Cardiac muscle cell (in vitro differentiated cells and primary cell): ENCODE measurements around the gene H19. TPM values are rescaled to one million over a fixed set of nuclear protein-coding genes. Genes with fewer than 3 reads are reported as not detected.

Source experiments
- DNase-seq, 2 donors: peaks; one replicate each; pipeline versions ENCODE4 v3.0.0 to v3.0.0-alpha.2; 2010 to 2017; ENCODE audit warnings: low read depth in 1 of 2, low spot score in 1 of 2
- H3K27ac ChIP-seq: fragments of 200-600 bp; sonication (generic); 2 replicates; pipeline ENCODE4 v1.5.1; 2016
- H3K27me3 ChIP-seq: fragments of 200-600 bp; sonication (generic); 2 replicates; pipeline ENCODE4 v1.6.0; 2016; ENCODE audit warnings: control low read depth
- H3K36me3 ChIP-seq: fragments of 200-600 bp; sonication (generic); 2 replicates; pipeline ENCODE4 v1.5.1; 2016; ENCODE audit warnings: control low read depth
- H3K4me1 ChIP-seq: fragments of 200-600 bp; sonication (generic); 2 replicates; pipeline ENCODE4 v1.8.1; 2017; ENCODE audit warnings: low read depth, mild to moderate bottlenecking, mixed run types
- H3K4me3 ChIP-seq: fragments of 200-600 bp; sonication (generic); 2 replicates; pipeline ENCODE4 v1.5.1; 2016; ENCODE audit warnings: mild to moderate bottlenecking
- H3K9me3 ChIP-seq: fragments of 200-600 bp; sonication (generic); 2 replicates; pipeline ENCODE4 v1.5.1; 2017; ENCODE audit warnings: low read depth, mild to moderate bottlenecking, control low read depth
- CTCF ChIP-seq: IDR thresholded peaks from 2 replicates; pipeline ENCODE4 v1.5.1; 2012; ENCODE audit warnings: low read depth, mild to moderate bottlenecking, low read length
- polyA plus RNA-seq: library from polyadenylated mRNA; unstranded; fragments of >200 nt; fragmentation: Nextera tagmentation; extraction: Ambion mirVana; gene quantifications from 2 replicates; pipeline ENCODE4 v1.2.1, GENCODE V29; 2016
- total RNA-seq: library from RNA; depleted of rRNA; stranded (reverse); fragments of >200 nt; gene quantifications from 2 replicates; pipeline ENCODE4 v1.2.3, GENCODE V29; 2016

Gene H19
- total RNA-seq (262 and 316 TPM in 2 replicates), polyA plus RNA-seq (27.7 and 44.5 TPM in 2 replicates)

- H3K4me3 ChIP-seq, result no peak within 1 kb of the TSS
- H3K36me3 ChIP-seq, result no peaks in the 10 kb centered on the region
- no peaks in the 10 kb centered on the region for H3K27me3 ChIP-seq
- H3K4me1 ChIP-seq, result no peaks in the 10 kb centered on the region
- no peaks in the 10 kb centered on the region for H3K9me3 ChIP-seq
- no peak for DNase-seq
- no peak within 1 kb of the TSS for H3K27ac ChIP-seq
- TF ChIP-seq CTCF, result no peak
These were observed at the start of gene H19 for GRCh38 chr11:1997755-1998154. Gene H19 (minus strand): TSS chr11:1997842.

GRCh38 chr11:2041963-2042362 lies 44.3 kb upstream of the H19 start:
- Histone ChIP-seq H3K4me1 (no peaks in the 10 kb centered on the region), H3K27me3 (peaks cover 18% of the 10 kb centered on the region), H3K9me3 (no peaks in the 10 kb centered on the region), H3K4me3 (no peak overlapping the region), H3K36me3 (no peaks in the 10 kb centered on the region), H3K27ac (no peak overlapping the region)
- no peak for DNase-seq
- TF ChIP-seq CTCF, result no peak

GRCh38 chr11:2041153-2041552 lies 43.5 kb upstream of the H19 start:
- H3K4me3 ChIP-seq, result no peak overlapping the region
- no peak overlapping the region for H3K27ac ChIP-seq
- TF ChIP-seq CTCF, result no peak
- peaks cover 15% of the 10 kb centered on the region for H3K27me3 ChIP-seq
- H3K36me3 ChIP-seq, result no peaks in the 10 kb centered on the region
- no peaks in the 10 kb centered on the region for H3K4me1 ChIP-seq
- no peak for DNase-seq
- H3K9me3 ChIP-seq, result no peaks in the 10 kb centered on the region

- no peak for DNase-seq
- no peak overlapping the region for H3K4me3 ChIP-seq
- H3K27me3 ChIP-seq, result peaks cover 6% of the 10 kb centered on the region
- H3K27ac ChIP-seq, result no peak overlapping the region
- H3K4me1 ChIP-seq, result no peaks in the 10 kb centered on the region
- no peaks in the 10 kb centered on the region for H3K36me3 ChIP-seq
- H3K9me3 ChIP-seq, result no peaks in the 10 kb centered on the region
- no peak for TF ChIP-seq CTCF
These were observed 41.6 kb upstream of the H19 start for GRCh38 chr11:2039198-2039759.

GRCh38 chr11:2036863-2037486 lies 39.3 kb upstream of the H19 start:
- Histone ChIP-seq H3K27ac (no peak overlapping the region), H3K4me1 (no peaks in the 10 kb centered on the region), H3K27me3 (no peaks in the 10 kb centered on the region), H3K4me3 (no peak overlapping the region), H3K9me3 (no peaks in the 10 kb centered on the region), H3K36me3 (no peaks in the 10 kb centered on the region)
- DNase-seq, result no peak
- TF ChIP-seq CTCF, result no peak
